DMS153 (cell line): ENCODE results near the gene ADGRG2.

Source experiments
- DNase-seq: peaks from one replicate; lab custom pipeline; 2025; lab: John Stamatoyannopoulos, UW

The ADGRG2 gene

GRCh38 chrX:19121898-19122640 is at the start of gene ADGRG2:
ADGRG2 (minus strand) TSS chrX:19122468; CDS start chrX:19068834, 53,634 bp downstream.
- no peak for DNase-seq

GRCh38 chrX:19168609-19169008 is 46.3 kb upstream of the ADGRG2 start:
- no peak for DNase-seq

GRCh38 chrX:19162851-19163250 is 40.6 kb upstream of the ADGRG2 start:
- DNase-seq, result no peak

GRCh38 chrX:19156186-19156585 is 33.9 kb upstream of the ADGRG2 start:
- no peak for DNase-seq

GRCh38 chrX:19152762-19153161 is 30.5 kb upstream of the ADGRG2 start:
- DNase-seq, result no peak

- DNase-seq, result no peak
Observed at GRCh38 chrX:19137067-19137466, 14.8 kb upstream of the ADGRG2 start.

GRCh38 chrX:19133784-19134183 is 11.5 kb upstream of the ADGRG2 start:
- DNase-seq, result no peak

- DNase-seq, result no peak
Observed at GRCh38 chrX:19133231-19133630, 11.0 kb upstream of the ADGRG2 start.

GRCh38 chrX:19130628-19131027 is 8.4 kb upstream of the ADGRG2 start:
- no peak for DNase-seq

GRCh38 chrX:19129694-19130093 is 7.4 kb upstream of the ADGRG2 start:
- no peak for DNase-seq

GRCh38 chrX:19127649-19128168 is 5.4 kb upstream of the ADGRG2 start:
- DNase-seq, result no peak

- DNase-seq, result no peak
Observed at GRCh38 chrX:19122641-19123009, 357 bp upstream of the ADGRG2 start.

GRCh38 chrX:19121466-19121865 is 802 bp downstream of the ADGRG2 start:
- no peak for DNase-seq

GRCh38 chrX:19110642-19111041 is 11.6 kb downstream of the ADGRG2 start:
- DNase-seq, result no peak

- DNase-seq, result no peak
Observed at GRCh38 chrX:19107035-19107434, 15.2 kb downstream of the ADGRG2 start.

- no peak for DNase-seq
Observed at GRCh38 chrX:19100586-19100985, 21.7 kb downstream of the ADGRG2 start.

GRCh38 chrX:19097553-19098283 is 24.6 kb downstream of the ADGRG2 start:
- no peak for DNase-seq

- DNase-seq, result no peak
Observed at GRCh38 chrX:19096586-19096985, 25.7 kb downstream of the ADGRG2 start.

GRCh38 chrX:19094654-19095053 is 27.6 kb downstream of the ADGRG2 start:
- DNase-seq, result no peak

GRCh38 chrX:19091596-19091995 is 30.7 kb downstream of the ADGRG2 start:
- no peak for DNase-seq

- no peak for DNase-seq
Observed at GRCh38 chrX:19089555-19090040, 32.7 kb downstream of the ADGRG2 start.

GRCh38 chrX:19086102-19086772 is 36.0 kb downstream of the ADGRG2 start:
- no peak for DNase-seq

GRCh38 chrX:19085666-19086065 is 36.6 kb downstream of the ADGRG2 start:
- no peak for DNase-seq
